GM12878 (cell line): ENCODE measurements around the gene PGF. TPM values are rescaled to one million over a fixed set of nuclear protein-coding genes. Genes with fewer than 3 reads are reported as not detected.

Experiments
- ATAC-seq: fragments of 200-7000 bp; cut with Tn5 transposase; 3 replicates; pipeline ENCODE4 v1.9.1; 2020; ENCODE audit warnings: mild to moderate bottlenecking, moderate library complexity
- BruUV-seq: library from RNA; stranded (reverse); fragments of 400-500 nt; replicated peaks from 2 replicates; lab custom pipeline; 2021; lab: Mats Ljungman, UMichigan
- CTCF ChIA-PET: fragments of 300-600 bp; sonication (Branson Sonifier 250); formaldehyde crosslinking; extraction: SDS; loops from one replicate; lab custom pipeline; 2021; ENCODE audit warnings: inconsistent platforms; lab: Yijun Ruan, JAX
- POLR2A ChIA-PET: fragments of 350-600 bp; formaldehyde crosslinking; extraction: SDS; loops from one replicate; lab custom pipeline; 2021; ENCODE audit warnings: inconsistent platforms; lab: Charles Lee
- RAD21 ChIA-PET: fragments of 300-600 bp; sonication (Branson Sonifier 250); formaldehyde crosslinking; loops from one replicate; lab custom pipeline; 2023; ENCODE audit warnings: antibody characterized with exemption; ENCODE audit not compliant: unreplicated experiment; lab: Charles Lee
- SMC1A ChIA-PET: fragments of 300-600 bp; sonication (Branson Sonifier 250); formaldehyde crosslinking; loops from one replicate; lab custom pipeline; 2023; ENCODE audit not compliant: unreplicated experiment, uncharacterized antibody; lab: Charles Lee
- DNase-seq: peaks from one replicate; pipeline ENCODE4 v3.0.0-alpha.2; 2011; ENCODE audit warnings: low read depth, low spot score
- FAIRE-seq: peaks from 3 replicates; lab custom pipeline; 2011; peaks lifted over from hg19 to GRCh38; lab: Jason Lieb, UNC
- H2AFZ ChIP-seq: 2 replicates; pipeline ENCODE4 v1.6.0; 2011; ENCODE audit warnings: low read depth, low read length, control low read depth; ENCODE audit not compliant: control insufficient read depth
- H3K27ac ChIP-seq: 2 replicates; pipeline ENCODE4 v1.5.1; 2011; ENCODE audit warnings: control low read depth; ENCODE audit not compliant: control insufficient read depth, insufficient read depth
- H3K27me3 ChIP-seq, 2 experiments: replicated peaks in 1 of 2; 2 replicates each; pipeline versions ENCODE4 v1.6.0 to v1.6.1; 2011; ENCODE audit warnings: low read length in 1 of 2; ENCODE audit not compliant: control insufficient read depth in 2 of 2, insufficient read depth in 2 of 2
- H3K36me3 ChIP-seq, 2 experiments: 2 replicates each; pipeline ENCODE4 v1.5.1; 2011; ENCODE audit warnings: low read length in 1 of 2; ENCODE audit not compliant: control insufficient read depth in 2 of 2, insufficient read depth in 2 of 2
- H3K4me1 ChIP-seq: 2 replicates; pipeline ENCODE4 v1.6.1; 2011; ENCODE audit warnings: mild to moderate bottlenecking, low read length, moderate library complexity, mixed read lengths; ENCODE audit not compliant: control insufficient read depth, insufficient read depth
- H3K4me2 ChIP-seq: 2 replicates; pipeline ENCODE4 v1.6.0; 2011; ENCODE audit warnings: control low read depth; ENCODE audit not compliant: control insufficient read depth, insufficient read depth
- H3K4me3 ChIP-seq: fragments of 200-600 bp; sonication (generic); 2 replicates; pipeline ENCODE4 v1.5.1; 2016
- H3K79me2 ChIP-seq: 2 replicates; pipeline ENCODE4 v1.6.0; 2011; ENCODE audit warnings: low read length; ENCODE audit not compliant: control insufficient read depth, insufficient read depth
- H3K9ac ChIP-seq: 2 replicates; pipeline ENCODE4 v1.8.0; 2011; ENCODE audit warnings: low read length, control low read depth, mixed read lengths; ENCODE audit not compliant: control insufficient read depth, insufficient read depth
- H3K9me3 ChIP-seq: replicated peaks from 3 replicates; pipeline ENCODE4 v1.5.1; 2011; ENCODE audit warnings: mild to moderate bottlenecking, low read length; ENCODE audit not compliant: control insufficient read depth, insufficient read depth
- H4K20me1 ChIP-seq: 2 replicates; pipeline ENCODE4 v1.6.0; 2011; ENCODE audit not compliant: control insufficient read depth, insufficient read depth
- CHD2 ChIP-seq: IDR thresholded peaks from 2 replicates; pipeline ENCODE4 v1.6.1; 2011; ENCODE audit warnings: low read depth, low read length, improper control_type of control experiment, borderline replicate concordance
- CREB1 ChIP-seq: IDR thresholded peaks from 2 replicates; pipeline ENCODE4 v1.6.1; 2012; ENCODE audit warnings: low read depth, mild to moderate bottlenecking, inconsistent platforms
- KLF5 ChIP-seq: fragments of 450-650 bp; IDR thresholded peaks from 2 replicates; pipeline ENCODE4 v1.6.1; 2014; ENCODE audit warnings: mild to moderate bottlenecking; ENCODE audit not compliant: partially characterized antibody
- NBN ChIP-seq: fragments of 450-650 bp; IDR thresholded peaks from 2 replicates; pipeline ENCODE4 v1.6.1; 2016
- NRF1 ChIP-seq: conservative IDR thresholded peaks from 2 replicates; pipeline ENCODE4 v1.6.1; 2011; ENCODE audit warnings: mild to moderate bottlenecking, low read depth, low read length, improper control_type of control experiment
- PAX8 ChIP-seq: fragments of 450-650 bp; IDR thresholded peaks from 2 replicates; pipeline ENCODE4 v1.6.1; 2017; ENCODE audit warnings: mild to moderate bottlenecking, moderate library complexity
- RAD21 ChIP-seq: IDR thresholded peaks from 2 replicates; pipeline ENCODE4 v1.6.1; 2011; ENCODE audit warnings: mild to moderate bottlenecking, low read depth, low read length, moderate library complexity; ENCODE audit not compliant: insufficient read depth
- SIN3A ChIP-seq: IDR thresholded peaks from 2 replicates; pipeline ENCODE4 v1.6.1; 2012; ENCODE audit warnings: low read depth, low read length, improper control_type of control experiment
- SUZ12 ChIP-seq: fragments of 200-600 bp; sonication (generic); IDR thresholded peaks from one replicate; pipeline ENCODE4 v1.6.1; 2018; ENCODE audit warnings: antibody characterized with exemption, mild to moderate bottlenecking; ENCODE audit not compliant: unreplicated experiment
- TCF7 ChIP-seq: IDR thresholded peaks from 2 replicates; pipeline ENCODE4 v1.6.1; 2014; ENCODE audit warnings: antibody characterized with exemption, borderline replicate concordance
- YY1 ChIP-seq: IDR thresholded peaks from 2 replicates; pipeline ENCODE4 v1.6.1; 2011; ENCODE audit warnings: low read depth, mild to moderate bottlenecking, low read length
- WGBS: methylation state at CpG from one replicate; pipeline ENCODE4 v1.1.6; 2016; ENCODE audit warnings: low lambda C conversion rate; ENCODE audit not compliant: insufficient replicate concordance, insufficient coverage; ENCODE audit errors: missing lambda C conversion rate; 5-methylcytosine and 5-hydroxymethylcytosine counted together
- in situ Hi-C: fragments of 300-500 bp; cut with MboI; formaldehyde crosslinking; loops from 9 replicates; pipeline ENCODE4 v1.14.3; 2018; ENCODE audit warnings: mixed read lengths
- intact Hi-C: fragments of 100-400 bp; cut with micrococcal nuclease; formaldehyde crosslinking; loops from one replicate; pipeline ENCODE4 v1.14.2; 2022; ENCODE audit not compliant: unreplicated experiment
- polyA plus RNA-seq, 11 experiments: library from polyadenylated mRNA; depleted of rRNA in 4 of 11; unstranded in 6 of 11; stranded (reverse) in 5 of 11; fragments of >200 nt; fragmentation: Nextera tagmentation in 4 of 11; fragmentation: Illumina TruSeq in 1 of 11; extraction: Ambion mirVana in 4 of 11; extraction: Trizol in 1 of 11; gene quantifications; 1 replicate in 1 of 11; 2 replicates in 10 of 11; pipeline versions ENCODE4 v1.2.1 to v1.2.3, GENCODE V29; 2011 to 2016; ENCODE audit warnings: inconsistent platforms in 2 of 11, missing spikeins in 2 of 11, low read depth in 1 of 11
- total RNA-seq, 4 experiments: library from RNA; depleted of rRNA in 3 of 4; stranded (reverse); fragments of >200 nt in 3 of 4; fragmentation: Illumina TruSeq in 1 of 4; extraction: Trizol in 1 of 4; gene quantifications; 2 replicates each; pipeline versions ENCODE4 v1.2.1 to v1.2.3, GENCODE V29; 2013 to 2021
- TF ChIP-seq, protein P1 (sequence below): IDR thresholded peaks from 2 replicates; pipeline ENCODE4 v1.6.1; 2012; ENCODE audit warnings: mild to moderate bottlenecking, low read depth, low read length
- TF ChIP-seq, protein P2 (sequence below): IDR thresholded peaks from 2 replicates; pipeline ENCODE4 v1.6.1; 2011; ENCODE audit warnings: low read depth, mild to moderate bottlenecking, low read length, moderate library complexity, borderline replicate concordance; ENCODE audit errors: extremely low read depth

The PGF gene
- total and polyA plus RNA-seq, 10 of the 15 experiments (the other 5 are each of a cell fraction or from before 2014, with no cell fraction given) = 0.11 to 5.5 (median 0.63) TPM

DNA sequence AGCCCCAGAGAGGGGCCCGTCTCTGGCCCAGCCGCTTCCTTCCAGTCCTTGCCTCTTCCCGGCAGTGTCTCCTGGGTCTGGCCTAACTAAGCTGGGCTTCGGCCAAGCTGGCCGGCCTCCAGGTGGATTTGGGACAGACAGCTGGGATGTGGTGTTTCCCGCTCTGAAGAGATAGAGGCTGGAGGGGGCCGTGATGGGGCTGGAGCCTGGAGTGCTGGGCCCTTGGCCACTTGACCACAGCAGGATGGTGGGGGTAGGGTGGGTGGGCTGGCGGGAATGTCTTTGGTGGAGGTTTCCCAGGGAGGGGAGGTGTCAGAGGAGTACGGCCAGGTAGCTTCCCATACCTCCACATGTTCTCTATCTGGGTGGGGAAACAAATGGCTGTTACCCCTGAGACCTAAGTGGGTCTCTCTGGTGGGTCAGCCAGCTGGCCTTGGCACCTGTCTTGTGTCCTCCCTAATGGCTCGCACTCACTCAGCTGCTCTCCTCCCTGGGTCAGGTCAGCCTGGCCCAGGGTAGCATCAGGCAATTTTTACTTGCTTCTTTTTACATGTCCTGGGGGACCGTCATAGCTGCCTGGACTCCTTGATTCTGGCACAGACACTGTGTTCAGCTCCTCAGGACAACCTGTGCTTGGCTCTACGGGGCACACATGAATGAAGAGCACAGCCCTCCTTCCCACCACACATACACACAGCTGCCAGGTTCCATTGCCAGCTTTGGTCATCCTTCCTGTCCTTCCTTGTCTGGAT lies 19.8 kb upstream of the PGF start:
- intact Hi-C loops (no loop called here), in situ Hi-C loops (no loop called here)
- Histone ChIP-seq H3K27me3 (no peaks in the 10 kb centered on the region; a peak in 1 of 4 replicates), H3K4me2 (no peak overlapping the region), H3K4me1 (no peaks in the 10 kb centered on the region), H4K20me1 (no peaks in the 10 kb centered on the region), H3K36me3 (no peaks in the 10 kb centered on the region), H3K4me3 (no peak overlapping the region), H3K9ac (no peak overlapping the region), H3K9me3 (no peaks in the 10 kb centered on the region), H3K27ac (no peak overlapping the region), H3K79me2 (no peaks in the 10 kb centered on the region), H2AFZ (no peak overlapping the region)
- no TSS peak for BruUV-seq
- SMC1A ChIA-PET = no interaction called here
- POLR2A ChIA-PET = no interaction called here
- CTCF ChIA-PET = interaction anchor here (1.5 kb wide), 1 partner anchor 113 kb away, joined by 3 read pairs; no protein-coding TSS in a partner anchor
- WGBS = 61% methylated on average over 11 of the region's 12 CpGs
- RAD21 ChIA-PET = interaction anchor here (1.0 kb wide), 1 partner anchor 334 kb away, joined by 3 read pairs; no protein-coding TSS in a partner anchor
- ATAC-seq (no peak), DNase-seq (no peak), FAIRE-seq (no peak)
- TF ChIP-seq SIN3A (no peak), CREB1 (no peak)

- Histone ChIP-seq H3K79me2 (no peaks in the 10 kb centered on the region), H3K9ac (no peak overlapping the region), H3K27me3 (no peaks in the 10 kb centered on the region; a peak in 1 of 4 replicates), H3K27ac (no peak overlapping the region), H3K9me3 (no peaks in the 10 kb centered on the region), H3K4me2 (no peak overlapping the region), H3K4me3 (no peak overlapping the region), H3K4me1 (no peaks in the 10 kb centered on the region), H3K36me3 (no peaks in the 10 kb centered on the region), H2AFZ (no peak overlapping the region), H4K20me1 (no peaks in the 10 kb centered on the region)
- no TSS peak for BruUV-seq
- FAIRE-seq (no peak), ATAC-seq (no peak), DNase-seq (no peak)
- ChIA-PET SMC1A (no interaction called here), RAD21 (no interaction called here), CTCF (no interaction called here), POLR2A (no interaction called here)
- intact Hi-C loops = no loop called here
- 67% methylated on average over 15 of the region's 15 CpGs for WGBS
- in situ Hi-C loops = no loop called here
- TF ChIP-seq CHD2 = no peak
- no peak for TF ChIP-seq NBN
- TF ChIP-seq KLF5 = no peak
- no peak for TF ChIP-seq TCF7
- TF ChIP-seq NRF1 = no peak
- no peak for TF ChIP-seq YY1
- TF ChIP-seq, protein P1, sequence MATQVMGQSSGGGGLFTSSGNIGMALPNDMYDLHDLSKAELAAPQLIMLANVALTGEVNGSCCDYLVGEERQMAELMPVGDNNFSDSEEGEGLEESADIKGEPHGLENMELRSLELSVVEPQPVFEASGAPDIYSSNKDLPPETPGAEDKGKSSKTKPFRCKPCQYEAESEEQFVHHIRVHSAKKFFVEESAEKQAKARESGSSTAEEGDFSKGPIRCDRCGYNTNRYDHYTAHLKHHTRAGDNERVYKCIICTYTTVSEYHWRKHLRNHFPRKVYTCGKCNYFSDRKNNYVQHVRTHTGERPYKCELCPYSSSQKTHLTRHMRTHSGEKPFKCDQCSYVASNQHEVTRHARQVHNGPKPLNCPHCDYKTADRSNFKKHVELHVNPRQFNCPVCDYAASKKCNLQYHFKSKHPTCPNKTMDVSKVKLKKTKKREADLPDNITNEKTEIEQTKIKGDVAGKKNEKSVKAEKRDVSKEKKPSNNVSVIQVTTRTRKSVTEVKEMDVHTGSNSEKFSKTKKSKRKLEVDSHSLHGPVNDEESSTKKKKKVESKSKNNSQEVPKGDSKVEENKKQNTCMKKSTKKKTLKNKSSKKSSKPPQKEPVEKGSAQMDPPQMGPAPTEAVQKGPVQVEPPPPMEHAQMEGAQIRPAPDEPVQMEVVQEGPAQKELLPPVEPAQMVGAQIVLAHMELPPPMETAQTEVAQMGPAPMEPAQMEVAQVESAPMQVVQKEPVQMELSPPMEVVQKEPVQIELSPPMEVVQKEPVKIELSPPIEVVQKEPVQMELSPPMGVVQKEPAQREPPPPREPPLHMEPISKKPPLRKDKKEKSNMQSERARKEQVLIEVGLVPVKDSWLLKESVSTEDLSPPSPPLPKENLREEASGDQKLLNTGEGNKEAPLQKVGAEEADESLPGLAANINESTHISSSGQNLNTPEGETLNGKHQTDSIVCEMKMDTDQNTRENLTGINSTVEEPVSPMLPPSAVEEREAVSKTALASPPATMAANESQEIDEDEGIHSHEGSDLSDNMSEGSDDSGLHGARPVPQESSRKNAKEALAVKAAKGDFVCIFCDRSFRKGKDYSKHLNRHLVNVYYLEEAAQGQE = no peak
- TF ChIP-seq, protein P2, sequence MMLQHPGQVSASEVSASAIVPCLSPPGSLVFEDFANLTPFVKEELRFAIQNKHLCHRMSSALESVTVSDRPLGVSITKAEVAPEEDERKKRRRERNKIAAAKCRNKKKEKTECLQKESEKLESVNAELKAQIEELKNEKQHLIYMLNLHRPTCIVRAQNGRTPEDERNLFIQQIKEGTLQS = no peak
- no peak for TF ChIP-seq SUZ12
- no peak for TF ChIP-seq RAD21
- TF ChIP-seq PAX8 = no peak
Measured at GRCh38 chr14:74974364-74975058, 19.1 kb upstream of the PGF start.
